ENCODE measurements around the gene EIPR1. TPM values are rescaled to one million over a fixed set of nuclear protein-coding genes. Genes with fewer than 3 reads are reported as not detected.

Gene EIPR1
- total and polyA plus RNA-seq, 2 experiments from 2014 or later = 17.4 to 46.3 TPM

GRCh38 chr2:3238951-3239841, 138.4 kb downstream of the EIPR1 start:
- Histone ChIP-seq H4K20me1 (replicated peaks; ENCODE audit: insufficient read depth) (no peaks in the 10 kb centered on the region), H3K4me2 (no peak overlapping the region), H3K4me3 (no peak overlapping the region), H2AFZ (no peak overlapping the region), H3K79me2 (replicated peaks; ENCODE audit: insufficient read depth) (0 out of 2 replicates have a peak, but pooled peaks cover 4% of the 10 kb centered on the region), H3F3A (replicated peaks; ENCODE audit: low read depth) (no peaks in the 10 kb centered on the region), H3K27ac (ENCODE audit: low read depth) (no peak overlapping the region), H3K27me3 (ENCODE audit: insufficient read depth) (no peaks in the 10 kb centered on the region), H3K9me2 (ENCODE audit: insufficient read depth) (no peaks in the 10 kb centered on the region), H3K36me3 (ENCODE audit: insufficient read depth) (no peaks in the 10 kb centered on the region), H3K4me1 (ENCODE audit: insufficient read depth) (peaks cover 6% of the 10 kb centered on the region)
- H3K9me3 Mint-ChIP-seq = no peaks in the 10 kb centered on the region
- H3K4me3 Mint-ChIP-seq = no peak overlapping the region
- DNase-seq (ENCODE audit: low spot score) = no peak
- H3K27me3 Mint-ChIP-seq (ENCODE audit: insufficient read depth, low read depth, poor library complexity) = peaks cover 9% of the 10 kb centered on the region
- no peak for ATAC-seq
- no peaks in the 10 kb centered on the region for H3K36me3 Mint-ChIP-seq (ENCODE audit: low read depth)
- H3K27ac Mint-ChIP-seq = no peak overlapping the region
- peaks cover 6% of the 10 kb centered on the region for H3K4me1 Mint-ChIP-seq
- TF ChIP-seq ZNF462 (CRISPR knock-in tag; IDR thresholded peaks at IDR 0.05) (no peak), ETS1 (IDR thresholded peaks at IDR 0.05) (no peak), CREB1 (CRISPR knock-in tag; IDR thresholded peaks at IDR 0.05; ENCODE audit: low read depth) (no peak), JUNB (IDR thresholded peaks at IDR 0.05; ENCODE audit: unreplicated experiment) (no peak), EZH2 (IDR thresholded peaks at IDR 0.05; ENCODE audit: low read depth, unreplicated experiment) (no peak), STAT1 (IDR thresholded peaks at IDR 0.05; ENCODE audit: unreplicated experiment) (no peak), REST (IDR thresholded peaks at IDR 0.05; ENCODE audit: unreplicated experiment) (no peak), NANOG (IDR thresholded peaks at IDR 0.05; ENCODE audit: borderline replicate concordance) (no peak), EZH2phosphoT487 (IDR thresholded peaks at IDR 0.05; ENCODE audit: unreplicated experiment) (no peak)
